RCC 7860 (cell line): ENCODE results near the gene ELL.

ENCODE experiments used
- DNase-seq: peaks from one replicate; pipeline ENCODE4 v3.0.0-alpha.2; 2015; ENCODE audit warnings: low spot score
- FAIRE-seq: peaks from 2 replicates; lab custom pipeline; 2012; peaks lifted over from hg19 to GRCh38; lab: Jason Lieb, UNC

ELL gene

GRCh38 chr19:18506101-18506930 is 15.6 kb downstream of the ELL start:
- FAIRE-seq (no peak), DNase-seq (no peak)

- FAIRE-seq = no peak
Observed at GRCh38 chr19:18504886-18505610, 16.8 kb downstream of the ELL start.

GRCh38 chr19:18503971-18504885 is 17.6 kb downstream of the ELL start:
- FAIRE-seq (peak; percentile 85), DNase-seq (peak; percentile 61)

More at GRCh38 chr19:18504886-18505610, 16.8 kb downstream of the ELL start:
- DNase-seq = no peak

GRCh38 chr19:18503337-18503970 is 18.4 kb downstream of the ELL start:
- no peak for DNase-seq
- FAIRE-seq = no peak

- FAIRE-seq = no peak
- DNase-seq = no peak
Observed at GRCh38 chr19:18502638-18503294, 19.1 kb downstream of the ELL start.

GRCh38 chr19:18502246-18502637 is 19.6 kb downstream of the ELL start:
- FAIRE-seq = no peak
- no peak for DNase-seq

- FAIRE-seq = no peak
- DNase-seq = no peak
Observed at GRCh38 chr19:18501832-18502231, 20.0 kb downstream of the ELL start.

- DNase-seq (no peak), FAIRE-seq (no peak)
Observed at GRCh38 chr19:18501351-18501750, 20.5 kb downstream of the ELL start.

GRCh38 chr19:18500799-18501198 is 21.1 kb downstream of the ELL start:
- DNase-seq (no peak), FAIRE-seq (no peak)

- FAIRE-seq (no peak), DNase-seq (no peak)
Observed at GRCh38 chr19:18500376-18500775, 21.5 kb downstream of the ELL start.

GRCh38 chr19:18499055-18499775 is 22.7 kb downstream of the ELL start:
- FAIRE-seq (no peak), DNase-seq (no peak)

GRCh38 chr19:18496980-18497256 is 25.0 kb downstream of the ELL start:
- DNase-seq (no peak), FAIRE-seq (no peak)

GRCh38 chr19:18496167-18496979 is 25.5 kb downstream of the ELL start:
- FAIRE-seq = peak; percentile 74
- DNase-seq = peak; percentile 67

- DNase-seq (no peak), FAIRE-seq (no peak)
Observed at GRCh38 chr19:18495204-18495911, 26.5 kb downstream of the ELL start.

GRCh38 chr19:18494267-18494607 is 27.6 kb downstream of the ELL start:
- FAIRE-seq (no peak), DNase-seq (no peak)

- FAIRE-seq (no peak), DNase-seq (no peak)
Observed at GRCh38 chr19:18493440-18494266, 28.2 kb downstream of the ELL start.
